ENCODE data around the gene PLPP7. TPM values are rescaled to one million over a fixed set of nuclear protein-coding genes. Genes with fewer than 3 reads are reported as not detected.

The PLPP7 gene
- total RNA-seq, 1 experiment from 2014 or later: not detected

DNA sequence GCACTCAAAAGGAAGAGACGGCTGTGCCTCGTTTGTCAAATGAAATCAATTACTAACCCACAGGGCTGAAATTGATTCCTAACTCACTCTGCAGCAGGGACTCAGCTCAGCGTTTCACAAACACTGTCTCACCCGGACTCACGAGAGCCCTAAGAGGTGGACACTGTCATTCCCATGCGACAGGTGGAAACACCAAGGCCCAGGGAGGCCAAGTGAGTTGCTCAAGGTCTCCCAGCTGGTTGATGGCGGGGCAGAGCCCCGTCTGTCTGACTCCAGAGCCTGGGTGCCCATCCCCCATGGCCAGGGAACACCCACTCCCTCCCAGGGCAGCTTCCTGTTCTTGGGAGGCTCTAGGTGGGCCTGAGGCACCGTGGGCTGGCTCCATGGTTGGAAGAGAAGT, 1.3 kb upstream of the PLPP7 start:
- H3K27ac ChIP-seq: no peak overlapping the region
- no peak overlapping the region for H2AFZ ChIP-seq
- H3K36me3 ChIP-seq (ENCODE audit: low read depth): no peaks in the 10 kb centered on the region
- intact Hi-C loops (cut with micrococcal nuclease; ENCODE audit: unreplicated experiment): no loop called here
- POLR2A ChIA-PET (ENCODE audit: unreplicated experiment): no interaction called here
- H3K4me1 ChIP-seq (replicated peaks; ENCODE audit: insufficient read depth): no peaks in the 10 kb centered on the region
- CTCF ChIA-PET: no interaction called here
- H3K79me2 ChIP-seq (ENCODE audit: low read depth): no peaks in the 10 kb centered on the region
- TF ChIP-seq, protein P1, sequence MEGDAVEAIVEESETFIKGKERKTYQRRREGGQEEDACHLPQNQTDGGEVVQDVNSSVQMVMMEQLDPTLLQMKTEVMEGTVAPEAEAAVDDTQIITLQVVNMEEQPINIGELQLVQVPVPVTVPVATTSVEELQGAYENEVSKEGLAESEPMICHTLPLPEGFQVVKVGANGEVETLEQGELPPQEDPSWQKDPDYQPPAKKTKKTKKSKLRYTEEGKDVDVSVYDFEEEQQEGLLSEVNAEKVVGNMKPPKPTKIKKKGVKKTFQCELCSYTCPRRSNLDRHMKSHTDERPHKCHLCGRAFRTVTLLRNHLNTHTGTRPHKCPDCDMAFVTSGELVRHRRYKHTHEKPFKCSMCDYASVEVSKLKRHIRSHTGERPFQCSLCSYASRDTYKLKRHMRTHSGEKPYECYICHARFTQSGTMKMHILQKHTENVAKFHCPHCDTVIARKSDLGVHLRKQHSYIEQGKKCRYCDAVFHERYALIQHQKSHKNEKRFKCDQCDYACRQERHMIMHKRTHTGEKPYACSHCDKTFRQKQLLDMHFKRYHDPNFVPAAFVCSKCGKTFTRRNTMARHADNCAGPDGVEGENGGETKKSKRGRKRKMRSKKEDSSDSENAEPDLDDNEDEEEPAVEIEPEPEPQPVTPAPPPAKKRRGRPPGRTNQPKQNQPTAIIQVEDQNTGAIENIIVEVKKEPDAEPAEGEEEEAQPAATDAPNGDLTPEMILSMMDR (conservative IDR thresholded peaks at IDR 0.05): no peak
- TF ChIP-seq EZH2 (IDR thresholded peaks at IDR 0.05; ENCODE audit: low read depth): no peak
- no peaks in the 10 kb centered on the region for H3F3A ChIP-seq (ENCODE audit: insufficient read depth, low read depth)
- no TSS peak for BruUV-seq (replicated peaks)
- H4K20me1 ChIP-seq (ENCODE audit: insufficient read depth): no peaks in the 10 kb centered on the region
- DNase-seq: no peak
- no peak overlapping the region for H3K4me3 ChIP-seq
- no peak overlapping the region for H3K4me2 ChIP-seq
- H3K9me2 ChIP-seq (ENCODE audit: insufficient read depth): no peaks in the 10 kb centered on the region
- peaks cover 3% of the 10 kb centered on the region; the same call in 1 of the 2 replicates for H3K27me3 ChIP-seq (ENCODE audit: insufficient read depth, low read depth)
- no peaks in the 10 kb centered on the region for H3K9me3 ChIP-seq (ENCODE audit: insufficient read depth, low read depth)

GRCh38 chr9:131290036-131290766, 678 bp downstream of the PLPP7 start:
- Histone ChIP-seq H3K9me2 (ENCODE audit: insufficient read depth) (no peaks in the 10 kb centered on the region), H2AFZ (no peak overlapping the region), H4K20me1 (ENCODE audit: insufficient read depth) (no peaks in the 10 kb centered on the region), H3K27me3 (ENCODE audit: insufficient read depth, low read depth) (no peaks in the 10 kb centered on the region), H3K79me2 (ENCODE audit: low read depth) (no peaks in the 10 kb centered on the region), H3K36me3 (ENCODE audit: low read depth) (no peaks in the 10 kb centered on the region), H3K4me3 (no peak overlapping the region), H3K4me2 (no peak overlapping the region), H3K9me3 (ENCODE audit: insufficient read depth, low read depth) (no peaks in the 10 kb centered on the region), H3K27ac (no peak overlapping the region), H3K4me1 (replicated peaks; ENCODE audit: insufficient read depth) (no peaks in the 10 kb centered on the region), H3F3A (ENCODE audit: insufficient read depth, low read depth) (no peaks in the 10 kb centered on the region)
- DNase-seq: no peak
- ChIA-PET POLR2A (ENCODE audit: unreplicated experiment) (no interaction called here), CTCF (no interaction called here)
- no TSS peak for BruUV-seq (replicated peaks)
- TF ChIP-seq, protein P1 (conservative IDR thresholded peaks at IDR 0.05): no peak
- no peak for TF ChIP-seq EZH2 (IDR thresholded peaks at IDR 0.05; ENCODE audit: low read depth)
- intact Hi-C loops (cut with micrococcal nuclease; ENCODE audit: unreplicated experiment): no loop called here

DNA sequence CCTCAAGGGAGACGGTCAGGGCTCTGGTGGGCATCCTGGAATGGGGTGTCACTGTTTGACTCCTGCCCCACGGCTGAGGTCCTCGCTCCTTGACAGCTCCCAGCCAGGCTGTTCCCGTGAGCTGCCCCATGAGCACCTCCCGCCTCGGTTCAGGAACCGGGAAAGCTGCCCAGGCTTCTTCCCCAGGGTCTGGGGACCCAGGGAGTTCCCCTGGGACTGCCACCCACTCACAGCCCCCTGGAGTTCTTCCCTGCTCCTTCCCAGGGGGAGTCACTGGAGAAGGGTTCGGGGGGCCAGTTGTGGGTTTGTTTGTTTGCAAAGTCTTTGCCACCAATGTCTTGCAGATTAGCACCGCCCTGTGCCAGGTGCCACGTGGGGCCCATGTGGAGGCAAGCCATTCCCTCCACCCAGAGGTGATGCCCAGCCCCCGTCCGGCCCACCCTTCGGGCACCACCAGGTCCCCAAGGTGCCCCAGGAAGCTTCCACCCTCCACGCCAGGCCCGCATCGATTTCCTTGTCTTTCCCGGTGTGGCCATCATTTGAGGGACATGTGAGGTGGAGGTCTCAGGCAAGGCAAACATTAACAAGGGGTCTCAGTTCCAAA, 1.3 kb downstream of the PLPP7 start:
- no peak for TF ChIP-seq EZH2 (IDR thresholded peaks at IDR 0.05; ENCODE audit: low read depth)
- TF ChIP-seq, protein P1 (conservative IDR thresholded peaks at IDR 0.05): no peak
- ChIA-PET CTCF (no interaction called here), POLR2A (ENCODE audit: unreplicated experiment) (no interaction called here)
- Histone ChIP-seq H3K27me3 (ENCODE audit: insufficient read depth, low read depth) (no peaks in the 10 kb centered on the region), H3K27ac (no peak overlapping the region), H2AFZ (no peak overlapping the region), H3K9me3 (ENCODE audit: insufficient read depth, low read depth) (no peaks in the 10 kb centered on the region), H3K4me1 (replicated peaks; ENCODE audit: insufficient read depth) (no peaks in the 10 kb centered on the region), H3K4me3 (no peak overlapping the region), H3K36me3 (ENCODE audit: low read depth) (no peaks in the 10 kb centered on the region), H3K9me2 (ENCODE audit: insufficient read depth) (no peaks in the 10 kb centered on the region), H3F3A (ENCODE audit: insufficient read depth, low read depth) (no peaks in the 10 kb centered on the region), H3K79me2 (ENCODE audit: low read depth) (no peaks in the 10 kb centered on the region), H4K20me1 (ENCODE audit: insufficient read depth) (no peaks in the 10 kb centered on the region), H3K4me2 (no peak overlapping the region)
- DNase-seq: no peak
- intact Hi-C loops (cut with micrococcal nuclease; ENCODE audit: unreplicated experiment): no loop called here
- no TSS peak for BruUV-seq (replicated peaks)
